ENCODE data around the gene MCF2L2. TPM values are rescaled to one million over a fixed set of nuclear protein-coding genes. Genes with fewer than 3 reads are reported as not detected.

Gene MCF2L2
- total RNA-seq, 3 donors from 2014 or later (not counting 1 experiment from before 2014, with no cell fraction given), result 2.2 to 4.9 (median 2.7) TPM

GRCh38 chr3:183439515-183439914, 11.1 kb upstream of the MCF2L2 start:
- H3K27ac Mint-ChIP-seq, result no peak overlapping the region
- Histone ChIP-seq H3K27me3 (ENCODE audit: control insufficient read depth, insufficient read depth, low read length) (no peaks in the 10 kb centered on the region), H3K9me3 (ENCODE audit: control insufficient read depth, insufficient read depth, low read length) (peaks cover 4% of the 10 kb centered on the region), H3K4me1 (ENCODE audit: control insufficient read depth, insufficient read depth, low read length) (no peaks in the 10 kb centered on the region), H3K4me3 (ENCODE audit: low read length) (no peak overlapping the region), H3K36me3 (ENCODE audit: control insufficient read depth, insufficient read depth, low read length) (no peaks in the 10 kb centered on the region), H3K27ac (ENCODE audit: low read length) (no peak overlapping the region)
- peaks cover 0 to 6% of the 10 kb centered on the region in 2 donors for H3K27me3 Mint-ChIP-seq (ENCODE audit: low read depth in 2 of 2)
- H3K36me3 Mint-ChIP-seq, result peaks cover 6% of the 10 kb centered on the region
- no peak overlapping the region for H3K4me3 Mint-ChIP-seq
- WGBS (ENCODE audit: insufficient coverage), result 94% methylated on average over 2 of the region's 3 CpGs
- intact Hi-C loops (cut with micrococcal nuclease), result no loop called here
- no peak for DNase-seq
- H3K4me1 Mint-ChIP-seq, result no peaks in the 10 kb centered on the region
- TF ChIP-seq CTCF (IDR thresholded peaks at IDR 0.05), result no peak
- ATAC-seq, result no peak
- H3K9me3 Mint-ChIP-seq, result peaks cover 2 to 9% of the 10 kb centered on the region in 2 donors

- Histone ChIP-seq H3K4me3 (ENCODE audit: low read length) (no peak overlapping the region), H3K36me3 (ENCODE audit: control insufficient read depth, insufficient read depth, low read length) (no peaks in the 10 kb centered on the region), H3K27ac (ENCODE audit: low read length) (no peak overlapping the region), H3K4me1 (ENCODE audit: control insufficient read depth, insufficient read depth, low read length) (no peaks in the 10 kb centered on the region), H3K9me3 (ENCODE audit: control insufficient read depth, insufficient read depth, low read length) (peaks cover 4% of the 10 kb centered on the region), H3K27me3 (ENCODE audit: control insufficient read depth, insufficient read depth, low read length) (no peaks in the 10 kb centered on the region)
- H3K4me3 Mint-ChIP-seq, result no peak overlapping the region
- 93% methylated on average over 1 of the region's 1 CpG for WGBS (ENCODE audit: insufficient coverage)
- no peaks in the 10 kb centered on the region for H3K4me1 Mint-ChIP-seq
- ATAC-seq (no peak), DNase-seq (no peak)
- no peak for TF ChIP-seq CTCF (IDR thresholded peaks at IDR 0.05)
- H3K27ac Mint-ChIP-seq, result no peak overlapping the region
- peaks cover 2 to 7% of the 10 kb centered on the region in 2 donors for H3K9me3 Mint-ChIP-seq
- H3K36me3 Mint-ChIP-seq, result peaks cover 2% of the 10 kb centered on the region
- H3K27me3 Mint-ChIP-seq (ENCODE audit: low read depth in 2 of 2), result peaks cover 0 to 9% of the 10 kb centered on the region in 2 donors
- intact Hi-C loops (cut with micrococcal nuclease), result no loop called here
Observed at GRCh38 chr3:183438735-183439134, 10.3 kb upstream of the MCF2L2 start.

DNA sequence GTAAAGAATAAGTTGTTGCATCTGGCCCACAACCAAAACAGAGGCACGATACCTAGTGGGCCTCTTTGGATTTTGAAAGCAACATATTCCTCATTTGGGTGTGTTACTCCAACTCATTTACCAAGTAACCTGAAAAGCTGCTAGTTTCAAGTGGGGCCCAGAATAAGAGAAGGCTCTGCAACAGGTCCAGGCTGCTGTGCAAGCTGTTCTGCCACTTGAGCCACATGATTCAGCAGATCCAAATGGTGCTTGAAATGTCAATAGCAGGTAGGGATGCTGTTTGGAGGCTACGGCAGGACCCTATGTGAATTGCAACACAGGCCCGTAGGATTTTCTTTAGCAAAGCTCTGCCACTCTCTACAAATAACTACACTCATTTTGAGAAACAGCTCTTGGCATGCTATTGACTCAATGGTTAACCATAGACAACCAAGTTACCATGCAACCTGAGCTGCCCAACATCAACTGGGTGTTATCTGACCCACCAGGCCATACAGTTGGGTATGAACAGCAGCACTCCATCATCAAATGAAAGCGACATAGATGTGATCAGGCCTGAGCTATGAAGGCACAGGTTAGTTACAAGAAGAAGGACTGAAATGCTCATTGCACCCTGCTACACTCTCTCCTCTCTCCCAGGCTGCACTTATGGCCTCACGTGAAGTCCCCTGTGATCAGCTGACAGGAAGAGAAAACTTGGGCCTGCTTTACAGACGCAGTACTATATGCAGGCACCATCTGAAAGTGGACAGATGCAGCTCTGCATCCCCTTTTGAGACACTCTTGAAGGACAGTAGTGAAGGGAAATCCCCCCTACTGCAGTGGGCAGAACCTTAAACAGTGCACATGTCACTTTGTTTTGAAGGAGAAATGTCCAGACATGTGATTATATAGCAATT, 9.5 kb upstream of the MCF2L2 start:
- 72% methylated on average over 6 of the region's 6 CpGs for WGBS (ENCODE audit: insufficient coverage)
- ATAC-seq (no peak), DNase-seq (no peak)
- Histone ChIP-seq H3K4me3 (ENCODE audit: low read length) (no peak overlapping the region), H3K4me1 (ENCODE audit: control insufficient read depth, insufficient read depth, low read length) (no peaks in the 10 kb centered on the region), H3K9me3 (ENCODE audit: control insufficient read depth, insufficient read depth, low read length) (no peaks in the 10 kb centered on the region), H3K27me3 (ENCODE audit: control insufficient read depth, insufficient read depth, low read length) (no peaks in the 10 kb centered on the region), H3K27ac (ENCODE audit: low read length) (no peak overlapping the region), H3K36me3 (ENCODE audit: control insufficient read depth, insufficient read depth, low read length) (no peaks in the 10 kb centered on the region)
- intact Hi-C loops (cut with micrococcal nuclease), result no loop called here
- no peak for TF ChIP-seq CTCF (IDR thresholded peaks at IDR 0.05)
- H3K4me1 Mint-ChIP-seq, result no peaks in the 10 kb centered on the region
- H3K9me3 Mint-ChIP-seq, result no peaks in the 10 kb centered on the region
- no peak overlapping the region for H3K4me3 Mint-ChIP-seq
- H3K36me3 Mint-ChIP-seq, result no peaks in the 10 kb centered on the region
- no peak overlapping the region for H3K27ac Mint-ChIP-seq
- H3K27me3 Mint-ChIP-seq (ENCODE audit: low read depth in 2 of 2), result peaks cover 0 to 3% of the 10 kb centered on the region in 2 donors

All from natural killer cell (primary cell).